ENCODE measurements around the gene CEP55.

GRCh38 chr10:93471110-93471651 lies 25.2 kb upstream of the CEP55 start:
- no peak for TF ChIP-seq POLR2A (IDR thresholded peaks at IDR 0.05; ENCODE audit: low read length)
- TF ChIP-seq GATA1 (IDR thresholded peaks at IDR 0.05; ENCODE audit: low read depth, low read length), result no peak

All from erythroblast (primary cell).